Activated B cell treated with CpG ODN at 0.5 μM for 24 hours (primary cell): Measurements from ENCODE around the gene SLC35G2. TPM values are rescaled to one million over a fixed set of nuclear protein-coding genes. Genes with fewer than 3 reads are reported as not detected.
"Not testable (repeated sequence)": the region's sequence is repeated elsewhere in the genome, so short reads cannot be mapped to it uniquely, and the experiment has no call there.

Experiments used
- ATAC-seq: fragments of 200-7000 bp; cut with Tn5 transposase; one replicate; pipeline ENCODE4 v1.10.0; 2021; ENCODE audit warnings: low read depth, mild to moderate bottlenecking, moderate library complexity
- CTCF ChIA-PET: fragments of 350-600 bp; sonication (Branson Sonifier 250); formaldehyde crosslinking; loops from one replicate; lab custom pipeline; 2021; ENCODE audit warnings: antibody characterized with exemption; lab: Charles Lee
- POLR2A ChIA-PET: fragments of 350-600 bp; sonication (Branson Sonifier 250); formaldehyde crosslinking; loops from one replicate; lab custom pipeline; 2021; ENCODE audit warnings: antibody characterized with exemption; lab: Charles Lee
- DNase-seq: peaks from one replicate; pipeline ENCODE4 v3.0.0; 2022
- H3K27ac Mint-ChIP-seq: one replicate; pipeline ENCODE4 v1.8.0; 2020; ENCODE audit warnings: mixed read lengths
- H3K27me3 Mint-ChIP-seq: one replicate; pipeline ENCODE4 v1.8.0; 2021; ENCODE audit warnings: mixed read lengths
- H3K36me3 Mint-ChIP-seq: one replicate; pipeline ENCODE4 v1.8.0; 2021; ENCODE audit warnings: low read depth, mixed read lengths
- H3K4me1 Mint-ChIP-seq: one replicate; pipeline ENCODE4 v1.8.0; 2021; ENCODE audit warnings: mixed read lengths
- H3K4me3 Mint-ChIP-seq: one replicate; pipeline ENCODE4 v1.8.0; 2020; ENCODE audit warnings: mild to moderate bottlenecking, mixed read lengths
- H3K9me3 Mint-ChIP-seq: one replicate; pipeline ENCODE4 v1.8.0; 2020; ENCODE audit warnings: mixed read lengths
- intact Hi-C: fragments of 100-400 bp; cut with micrococcal nuclease; formaldehyde crosslinking; loops from one replicate; pipeline ENCODE4 v1.15.1; 2024
- total RNA-seq: library from RNA; stranded (reverse); gene quantifications from 2 replicates; pipeline ENCODE4 v1.2.3, GENCODE V29; 2022
- TF ChIP-seq, protein P1 (sequence below): fragments of 200-600 bp; IDR thresholded peaks from one replicate; pipeline ENCODE4 v1.8.0; 2022; ENCODE audit warnings: antibody characterized with exemption, mild to moderate bottlenecking

SLC35G2 gene
- total RNA-seq, 1 donor from 2014 or later, result 4.3 TPM

DNA sequence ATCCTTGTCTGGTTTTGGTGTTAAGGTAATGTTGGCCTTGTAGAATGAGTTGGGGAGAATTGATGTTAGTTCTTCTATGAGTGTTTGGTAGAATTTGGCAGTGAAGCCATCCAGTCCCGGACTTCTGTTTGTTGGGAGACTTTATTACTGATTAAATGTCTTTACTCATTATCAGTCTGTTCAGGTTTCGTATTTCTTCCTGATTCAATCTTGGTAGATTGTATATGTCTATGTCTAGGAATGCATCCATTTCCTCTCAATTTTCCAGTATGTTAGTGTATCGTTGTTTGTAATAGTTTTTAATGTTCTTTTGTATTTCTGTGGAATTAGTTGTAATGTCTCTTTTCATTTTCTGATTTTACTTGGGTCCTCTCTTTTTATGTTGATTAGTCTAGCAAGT, 82.5 kb downstream of the SLC35G2 start:
- no peak for ATAC-seq
- Mint-ChIP-seq H3K9me3 (peaks cover 6% of the 10 kb centered on the region), H3K4me3 (no peak overlapping the region), H3K27ac (peak overlapping the region; percentile 62), H3K36me3 (peaks cover 38% of the 10 kb centered on the region), H3K4me1 (peaks cover 66% of the 10 kb centered on the region), H3K27me3 (no peaks in the 10 kb centered on the region)
- intact Hi-C loops, result loop anchor here (2.0 to 5.0 kb wide), 2 partner anchors 17 to 39 kb away; partner anchors contain the start of gene NCK1
- POLR2A ChIA-PET, result interaction anchor here (0.6 to 1.0 kb wide), 2 partner anchors 9 to 704 kb away, joined by 3 to 4 read pairs; no protein-coding TSS in a partner anchor
- CTCF ChIA-PET, result no interaction called here
- no peak for DNase-seq
- TF ChIP-seq, protein P1, sequence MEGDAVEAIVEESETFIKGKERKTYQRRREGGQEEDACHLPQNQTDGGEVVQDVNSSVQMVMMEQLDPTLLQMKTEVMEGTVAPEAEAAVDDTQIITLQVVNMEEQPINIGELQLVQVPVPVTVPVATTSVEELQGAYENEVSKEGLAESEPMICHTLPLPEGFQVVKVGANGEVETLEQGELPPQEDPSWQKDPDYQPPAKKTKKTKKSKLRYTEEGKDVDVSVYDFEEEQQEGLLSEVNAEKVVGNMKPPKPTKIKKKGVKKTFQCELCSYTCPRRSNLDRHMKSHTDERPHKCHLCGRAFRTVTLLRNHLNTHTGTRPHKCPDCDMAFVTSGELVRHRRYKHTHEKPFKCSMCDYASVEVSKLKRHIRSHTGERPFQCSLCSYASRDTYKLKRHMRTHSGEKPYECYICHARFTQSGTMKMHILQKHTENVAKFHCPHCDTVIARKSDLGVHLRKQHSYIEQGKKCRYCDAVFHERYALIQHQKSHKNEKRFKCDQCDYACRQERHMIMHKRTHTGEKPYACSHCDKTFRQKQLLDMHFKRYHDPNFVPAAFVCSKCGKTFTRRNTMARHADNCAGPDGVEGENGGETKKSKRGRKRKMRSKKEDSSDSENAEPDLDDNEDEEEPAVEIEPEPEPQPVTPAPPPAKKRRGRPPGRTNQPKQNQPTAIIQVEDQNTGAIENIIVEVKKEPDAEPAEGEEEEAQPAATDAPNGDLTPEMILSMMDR, result no peak

DNA sequence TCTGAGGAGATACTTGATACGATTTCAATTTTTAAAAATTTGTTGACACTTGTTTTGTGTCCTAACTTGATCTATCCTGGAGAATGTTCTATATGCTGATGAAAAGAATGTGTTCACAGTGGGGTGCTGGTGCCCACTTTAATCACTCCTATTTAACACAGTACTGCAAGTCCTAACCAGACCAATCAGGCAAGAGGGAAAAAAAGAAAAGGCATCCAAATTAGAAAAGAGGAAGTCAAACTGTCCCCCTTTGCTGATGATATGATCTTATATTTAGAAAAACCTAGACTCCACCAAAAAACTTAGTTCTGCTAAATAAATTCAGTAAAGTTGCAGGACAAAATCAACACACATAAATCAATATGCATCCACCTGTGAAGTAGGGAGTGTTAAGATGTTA, 83.6 kb downstream of the SLC35G2 start:
- Mint-ChIP-seq H3K36me3 (peaks cover 33% of the 10 kb centered on the region), H3K4me1 (peaks cover 67% of the 10 kb centered on the region), H3K4me3 (peak overlapping the region; percentile 44), H3K27ac (peak overlapping the region; percentile 37)
- POLR2A ChIA-PET, result interaction anchor here (0.8 to 1.0 kb wide), 2 partner anchors 10 to 36 kb away, joined by 3 to 9 read pairs; no protein-coding TSS in a partner anchor
- H3K9me3 Mint-ChIP-seq, DNase-seq, ATAC-seq, CTCF ChIA-PET, H3K27me3 Mint-ChIP-seq: not testable (repeated sequence)
- intact Hi-C loops, result loop anchor here (5.0 kb wide), 1 partner anchor 40 kb away; the partner anchor contains the start of gene NCK1

DNA sequence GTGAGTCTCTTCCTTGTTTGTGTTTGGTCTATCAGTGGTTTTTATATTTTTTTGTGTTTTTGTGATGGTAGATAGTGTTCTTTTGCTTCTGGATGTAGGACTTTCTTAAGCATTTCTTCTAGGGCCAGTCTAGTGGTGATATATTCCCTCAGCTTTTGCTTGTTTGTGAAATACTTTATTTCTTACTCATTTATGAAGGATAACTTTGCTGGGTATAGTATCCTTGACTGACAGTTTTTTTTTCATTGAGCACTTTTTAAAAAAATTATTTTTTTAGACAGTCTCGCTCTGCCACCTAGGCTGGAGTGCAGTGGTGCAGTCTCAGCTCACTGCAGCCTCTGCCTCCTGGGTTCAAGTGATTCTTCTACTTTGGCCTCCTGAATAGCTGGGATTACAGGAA, 85.0 kb downstream of the SLC35G2 start:
- peaks cover 72% of the 10 kb centered on the region for H3K4me1 Mint-ChIP-seq
- H3K27ac Mint-ChIP-seq, result no peak overlapping the region
- CTCF ChIA-PET, result no interaction called here

DNA sequence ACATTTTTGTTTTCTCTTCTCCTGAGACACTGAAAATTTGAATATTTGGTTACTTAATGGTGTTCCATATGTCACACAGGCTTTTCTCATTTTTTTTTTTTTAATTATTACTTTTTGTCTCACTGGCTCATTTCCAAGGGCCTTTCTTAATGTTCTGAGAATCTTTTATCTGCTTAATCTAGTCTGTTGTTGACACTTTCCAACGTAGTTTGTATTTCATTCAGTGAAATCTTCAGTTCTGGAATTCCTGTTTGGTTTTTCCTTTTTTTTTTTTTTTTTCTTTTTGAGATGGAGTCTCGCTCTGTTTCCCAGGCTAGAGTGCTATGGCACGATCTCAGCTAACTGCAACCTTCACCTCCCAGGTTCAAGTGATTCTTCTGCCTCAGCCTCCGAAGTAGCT, 85.8 kb downstream of the SLC35G2 start:
- POLR2A ChIA-PET, result no interaction called here
- H3K27me3 Mint-ChIP-seq, result no peaks in the 10 kb centered on the region
- H3K4me3 Mint-ChIP-seq, result no peak overlapping the region
- peaks cover 23% of the 10 kb centered on the region for H3K36me3 Mint-ChIP-seq
- DNase-seq, result no peak
- H3K9me3 Mint-ChIP-seq, result peaks cover 6% of the 10 kb centered on the region
- no peak for ATAC-seq
- intact Hi-C loops, result loop anchor here (5.0 kb wide), 1 partner anchor 42 kb away; the partner anchor contains the start of gene NCK1
- peaks cover 73% of the 10 kb centered on the region for H3K4me1 Mint-ChIP-seq
- CTCF ChIA-PET, result no interaction called here
- H3K27ac Mint-ChIP-seq, result no peak overlapping the region
- TF ChIP-seq, protein P1, result no peak

More for the DNA sequence above, 85.0 kb downstream of the SLC35G2 start:
- H3K36me3 Mint-ChIP-seq, result peaks cover 28% of the 10 kb centered on the region
- peaks cover 6% of the 10 kb centered on the region for H3K9me3 Mint-ChIP-seq
- DNase-seq (no peak), ATAC-seq (no peak)
- TF ChIP-seq, protein P1, result no peak
- H3K27me3 Mint-ChIP-seq, result no peaks in the 10 kb centered on the region
- no peak overlapping the region for H3K4me3 Mint-ChIP-seq
- intact Hi-C loops, result loop anchor here (5.0 kb wide), 1 partner anchor 42 kb away; the partner anchor contains the start of gene NCK1
- POLR2A ChIA-PET, result no interaction called here

Other genes starting within 250 kb of the SLC35G2 start
- gene STAG1, start 66.7 kb upstream of the SLC35G2 start, total RNA-seq, result 47.0 and 57.1 TPM in 2 replicates
- gene NCK1, start 43.1 kb downstream of the SLC35G2 start, total RNA-seq, result 29.7 and 30.8 TPM in 2 replicates
- 0.98 and 1.5 TPM in 2 replicates for gene IL20RB, start 138.9 kb downstream of the SLC35G2 start, total RNA-seq